Smooth muscle cell (in vitro differentiated cells): Measurements from ENCODE around the gene C1orf226. TPM values are rescaled to one million over a fixed set of nuclear protein-coding genes. Genes with fewer than 3 reads are reported as not detected.

ENCODE experiments used
- DNase-seq: peaks from one replicate; lab custom pipeline; 2025; ENCODE audit not compliant: unreplicated experiment; lab: John Stamatoyannopoulos, UW
- H2AFZ ChIP-seq: fragments of 200-600 bp; sonication (generic); 2 replicates; pipeline ENCODE4 v1.6.0; 2016; ENCODE audit warnings: antibody characterized with exemption, low read depth, mild to moderate bottlenecking
- H3F3A ChIP-seq: fragments of 200-600 bp; sonication (generic); 2 replicates; pipeline ENCODE4 v1.6.0; 2017; ENCODE audit warnings: antibody characterized with exemption, low read depth
- H3K27ac ChIP-seq: fragments of 200-600 bp; sonication (generic); 2 replicates; pipeline ENCODE4 v1.5.1; 2016; ENCODE audit warnings: low read depth, mild to moderate bottlenecking
- H3K27me3 ChIP-seq: fragments of 200-600 bp; sonication (generic); 2 replicates; pipeline ENCODE4 v1.6.1; 2016; ENCODE audit warnings: low read depth, mild to moderate bottlenecking
- H3K36me3 ChIP-seq: fragments of 200-600 bp; sonication (generic); 2 replicates; pipeline ENCODE4 v1.5.1; 2016; ENCODE audit warnings: low read depth
- H3K4me1 ChIP-seq: fragments of 200-600 bp; sonication (generic); 2 replicates; pipeline ENCODE4 v1.5.1; 2016; ENCODE audit warnings: low read depth
- H3K4me2 ChIP-seq: fragments of 200-600 bp; sonication (generic); 2 replicates; pipeline ENCODE4 v1.6.0; 2016; ENCODE audit warnings: mild to moderate bottlenecking
- H3K4me3 ChIP-seq: fragments of 200-600 bp; sonication (generic); 2 replicates; pipeline ENCODE4 v1.5.1; 2016; ENCODE audit warnings: mild to moderate bottlenecking
- H3K79me2 ChIP-seq: fragments of 200-600 bp; sonication (generic); 2 replicates; pipeline ENCODE4 v1.6.0; 2016; ENCODE audit warnings: low read depth, mild to moderate bottlenecking
- H3K9ac ChIP-seq: fragments of 200-600 bp; sonication (generic); 2 replicates; pipeline ENCODE4 v1.6.0; 2016; ENCODE audit warnings: low read depth
- H3K9me3 ChIP-seq: fragments of 200-600 bp; sonication (generic); replicated peaks from 2 replicates; pipeline ENCODE4 v1.5.1; 2016; ENCODE audit warnings: low read depth
- H4K20me1 ChIP-seq: fragments of 200-600 bp; sonication (generic); 2 replicates; pipeline ENCODE4 v1.6.0; 2016; ENCODE audit warnings: low read depth
- WGBS: methylation state at CpG from one replicate; pipeline ENCODE4 v1.1.7; 2016; ENCODE audit warnings: low lambda C conversion rate; 5-methylcytosine and 5-hydroxymethylcytosine counted together
- polyA plus RNA-seq: library from polyadenylated mRNA; unstranded; fragments of >200 nt; fragmentation: Nextera tagmentation; extraction: Ambion mirVana; gene quantifications from 2 replicates; pipeline ENCODE4 v1.2.1, GENCODE V29; 2016
- total RNA-seq: library from RNA; depleted of rRNA; stranded (reverse); fragments of >200 nt; gene quantifications from 2 replicates; pipeline ENCODE4 v1.2.3, GENCODE V29; 2014
- TF ChIP-seq, protein P1 (sequence below): fragments of 200-600 bp; sonication (generic); IDR thresholded peaks from 2 replicates; pipeline ENCODE4 v1.5.1; 2017; ENCODE audit warnings: borderline replicate concordance, mild to moderate bottlenecking, antibody characterized with exemption; ENCODE audit not compliant: insufficient read depth, poor library complexity, severe bottlenecking

The C1orf226 gene
- total and polyA plus RNA-seq, 2 experiments from 2014 or later = 0.39 to 1.2 TPM

DNA sequence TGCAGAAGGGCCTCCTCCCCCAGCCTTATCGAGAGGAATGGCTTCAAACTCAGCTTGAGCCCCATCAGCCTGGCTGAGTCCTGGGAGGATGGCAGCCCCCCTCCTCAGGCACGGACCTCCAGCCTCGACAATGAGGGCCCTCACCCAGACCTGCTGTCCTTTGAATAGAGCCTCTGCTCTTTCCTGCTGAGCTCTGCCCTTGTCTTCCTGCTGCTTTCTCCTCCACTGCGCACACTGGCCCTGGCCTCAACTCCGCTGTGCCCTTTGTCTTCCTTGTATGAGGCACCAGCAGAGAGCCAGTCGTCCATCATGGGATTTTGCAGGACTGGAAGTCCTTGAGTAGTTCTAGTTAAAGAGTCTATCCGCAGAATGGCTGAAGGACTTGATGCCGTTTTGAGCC is 2.0 kb downstream of the C1orf226 start:
- TF ChIP-seq, protein P1, sequence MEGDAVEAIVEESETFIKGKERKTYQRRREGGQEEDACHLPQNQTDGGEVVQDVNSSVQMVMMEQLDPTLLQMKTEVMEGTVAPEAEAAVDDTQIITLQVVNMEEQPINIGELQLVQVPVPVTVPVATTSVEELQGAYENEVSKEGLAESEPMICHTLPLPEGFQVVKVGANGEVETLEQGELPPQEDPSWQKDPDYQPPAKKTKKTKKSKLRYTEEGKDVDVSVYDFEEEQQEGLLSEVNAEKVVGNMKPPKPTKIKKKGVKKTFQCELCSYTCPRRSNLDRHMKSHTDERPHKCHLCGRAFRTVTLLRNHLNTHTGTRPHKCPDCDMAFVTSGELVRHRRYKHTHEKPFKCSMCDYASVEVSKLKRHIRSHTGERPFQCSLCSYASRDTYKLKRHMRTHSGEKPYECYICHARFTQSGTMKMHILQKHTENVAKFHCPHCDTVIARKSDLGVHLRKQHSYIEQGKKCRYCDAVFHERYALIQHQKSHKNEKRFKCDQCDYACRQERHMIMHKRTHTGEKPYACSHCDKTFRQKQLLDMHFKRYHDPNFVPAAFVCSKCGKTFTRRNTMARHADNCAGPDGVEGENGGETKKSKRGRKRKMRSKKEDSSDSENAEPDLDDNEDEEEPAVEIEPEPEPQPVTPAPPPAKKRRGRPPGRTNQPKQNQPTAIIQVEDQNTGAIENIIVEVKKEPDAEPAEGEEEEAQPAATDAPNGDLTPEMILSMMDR = no peak
- no peaks in the 10 kb centered on the region for H3F3A ChIP-seq
- no peak overlapping the region for H3K4me3 ChIP-seq
- peaks cover 15% of the 10 kb centered on the region for H3K4me1 ChIP-seq
- no peaks in the 10 kb centered on the region for H3K9me3 ChIP-seq
- 93% methylated on average over 8 of the region's 8 CpGs for WGBS
- no peaks in the 10 kb centered on the region for H3K27me3 ChIP-seq
- H3K9ac ChIP-seq = no peak overlapping the region
- DNase-seq = no peak
- H2AFZ ChIP-seq = no peak overlapping the region
- H3K79me2 ChIP-seq = no peaks in the 10 kb centered on the region
- H3K36me3 ChIP-seq = no peaks in the 10 kb centered on the region
- H4K20me1 ChIP-seq = no peaks in the 10 kb centered on the region
- no peak overlapping the region for H3K4me2 ChIP-seq
- H3K27ac ChIP-seq = no peak overlapping the region

DNA sequence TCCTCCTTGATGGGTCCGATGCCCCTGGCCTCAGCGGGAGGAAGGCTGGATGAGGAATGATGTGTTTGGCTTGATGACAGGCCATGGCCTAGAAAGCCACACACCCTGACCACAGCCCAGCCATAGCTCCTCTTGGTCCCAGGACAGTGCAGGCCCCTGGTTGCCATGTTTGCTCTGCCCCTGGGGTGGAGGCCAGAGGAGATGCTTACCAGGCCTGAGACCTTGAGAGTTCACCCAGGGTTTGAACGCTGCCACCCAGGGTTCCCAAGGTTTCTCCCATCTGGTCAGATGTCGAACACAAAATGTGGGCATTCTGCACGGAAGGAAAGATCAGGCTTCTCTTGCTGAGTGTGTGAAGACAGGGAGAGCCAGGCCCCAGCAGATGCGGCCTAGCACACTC is 2.6 kb downstream of the C1orf226 start:
- WGBS = 98% methylated on average over 6 of the region's 6 CpGs
- Histone ChIP-seq H4K20me1 (no peaks in the 10 kb centered on the region), H3K4me2 (no peak overlapping the region), H3K4me1 (peaks cover 21% of the 10 kb centered on the region), H3K9me3 (no peaks in the 10 kb centered on the region), H3K27ac (no peak overlapping the region), H3K79me2 (no peaks in the 10 kb centered on the region), H3K9ac (no peak overlapping the region), H3K36me3 (no peaks in the 10 kb centered on the region), H3K4me3 (no peak overlapping the region), H3K27me3 (no peaks in the 10 kb centered on the region), H2AFZ (no peak overlapping the region), H3F3A (no peaks in the 10 kb centered on the region)
- DNase-seq = no peak
- TF ChIP-seq, protein P1 = no peak

DNA sequence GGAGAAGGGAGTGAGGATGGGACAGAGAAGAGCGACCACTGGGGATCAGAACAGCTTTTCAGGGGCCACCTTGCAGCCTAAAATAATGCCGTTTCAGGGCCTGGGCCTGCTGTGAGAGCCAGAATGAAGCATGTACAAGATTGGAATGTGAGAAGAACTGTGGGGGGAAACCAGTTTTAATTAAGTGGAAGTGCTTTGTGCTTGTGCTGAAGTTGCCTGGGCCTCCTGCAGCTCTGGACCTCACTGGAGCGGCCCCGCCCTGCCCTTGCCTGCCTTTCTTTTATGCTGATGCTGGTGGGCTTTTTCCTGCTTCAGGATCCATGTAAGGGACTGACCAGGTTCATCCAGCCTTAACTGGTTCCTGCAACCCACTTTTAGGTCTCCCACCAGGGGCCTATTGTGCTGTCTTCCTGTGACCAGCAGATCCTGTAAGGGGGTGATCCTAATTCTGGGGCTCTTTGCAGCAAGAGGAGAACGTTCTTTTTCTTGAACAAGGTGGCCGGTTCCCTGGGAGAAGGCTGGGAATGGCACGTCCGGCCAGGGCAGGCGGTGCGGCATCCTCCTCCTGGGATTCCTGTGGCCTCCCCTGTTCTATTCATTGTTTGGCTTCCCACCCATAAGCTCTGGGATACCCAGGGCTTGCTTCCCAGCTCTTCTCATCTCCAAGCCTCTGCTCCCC is 3.2 kb downstream of the C1orf226 start:
- TF ChIP-seq, protein P1 = no peak
- no peak overlapping the region for H2AFZ ChIP-seq
- WGBS = 96% methylated on average over 10 of the region's 10 CpGs
- no peak for DNase-seq
- no peak overlapping the region for H3K9ac ChIP-seq
- H3K36me3 ChIP-seq = no peaks in the 10 kb centered on the region
- no peak overlapping the region for H3K4me3 ChIP-seq
- H3K27ac ChIP-seq = no peak overlapping the region
- H3K4me2 ChIP-seq = no peak overlapping the region
- H3K4me1 ChIP-seq = peaks cover 26% of the 10 kb centered on the region
- H3K79me2 ChIP-seq = no peaks in the 10 kb centered on the region
- H3F3A ChIP-seq = no peaks in the 10 kb centered on the region
- H3K27me3 ChIP-seq = no peaks in the 10 kb centered on the region
- no peaks in the 10 kb centered on the region for H3K9me3 ChIP-seq
- no peaks in the 10 kb centered on the region for H4K20me1 ChIP-seq

DNA sequence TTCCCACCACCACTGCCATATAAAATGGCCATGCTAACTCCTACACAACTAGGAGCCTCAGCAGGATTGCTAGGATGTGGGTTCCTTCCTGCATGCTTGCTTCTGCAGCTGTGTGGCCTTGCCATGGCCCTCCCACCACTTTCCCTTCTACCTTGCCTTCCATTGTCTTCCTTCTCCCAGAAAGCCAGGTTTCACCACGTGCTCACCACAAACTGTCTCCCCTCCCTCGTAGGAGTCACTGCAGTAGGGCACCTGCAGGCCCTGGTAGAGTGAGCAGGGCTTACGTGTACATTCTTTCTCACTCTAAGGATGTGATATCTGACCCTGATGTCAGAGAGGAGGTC is 3.7 kb downstream of the C1orf226 start:
- Histone ChIP-seq H3K79me2 (no peaks in the 10 kb centered on the region), H3K27ac (no peak overlapping the region), H2AFZ (no peak overlapping the region), H3K4me1 (peaks cover 26% of the 10 kb centered on the region), H3K4me2 (no peak overlapping the region), H3K9me3 (no peaks in the 10 kb centered on the region), H3K9ac (no peak overlapping the region), H3K4me3 (no peak overlapping the region), H3K36me3 (no peaks in the 10 kb centered on the region), H3F3A (no peaks in the 10 kb centered on the region), H4K20me1 (no peaks in the 10 kb centered on the region), H3K27me3 (no peaks in the 10 kb centered on the region)
- 95% methylated on average over 3 of the region's 3 CpGs for WGBS
- no peak for DNase-seq
- TF ChIP-seq, protein P1 = no peak
